H1 (cell line): ENCODE results near the gene CD300LG. TPM values are rescaled to one million over a fixed set of nuclear protein-coding genes. Genes with fewer than 3 reads are reported as not detected.

Experiments used
- CTCF ChIA-PET: fragments of 300-600 bp; sonication (Branson Sonifier 250); formaldehyde crosslinking; loops from one replicate; lab custom pipeline; 2021; ENCODE audit not compliant: partially characterized antibody; lab: Charles Lee
- POLR2A ChIA-PET: fragments of 300-600 bp; sonication (Branson Sonifier 250); formaldehyde crosslinking; loops from one replicate; lab custom pipeline; 2021; ENCODE audit warnings: inconsistent platforms; ENCODE audit not compliant: partially characterized antibody; lab: Charles Lee
- DNase-seq, 2 experiments: peaks; one replicate each; pipeline versions ENCODE4 v3.0.0 to v3.0.0-alpha.2; 2010 to 2022; ENCODE audit warnings: low spot score in 2 of 2, low read depth in 1 of 2, mixed read lengths in 1 of 2
- FAIRE-seq: peaks from 2 replicates; lab custom pipeline; 2011; peaks lifted over from hg19 to GRCh38; lab: Jason Lieb, UNC
- H2AFZ ChIP-seq: 2 replicates; pipeline ENCODE4 v1.8.1; 2012; ENCODE audit warnings: low read length, inconsistent platforms
- H2AK5ac ChIP-seq: 2 replicates; pipeline ENCODE4 v1.6.1; 2013; ENCODE audit warnings: low read depth, low read length
- H2BK120ac ChIP-seq: replicated peaks from 2 replicates; pipeline ENCODE3; 2013; ENCODE audit warnings: low read depth, low read length, inconsistent platforms
- H2BK12ac ChIP-seq: 2 replicates; pipeline ENCODE4 v1.6.1; 2013; ENCODE audit warnings: low read depth, low read length
- H2BK15ac ChIP-seq: 2 replicates; pipeline ENCODE4 v1.6.1; 2013; ENCODE audit warnings: low read length
- H2BK20ac ChIP-seq: 2 replicates; pipeline ENCODE4 v1.6.1; 2013; ENCODE audit warnings: low read length
- H2BK5ac ChIP-seq: 2 replicates; pipeline ENCODE4 v1.6.1; 2013; ENCODE audit warnings: low read depth, low read length
- H3K14ac ChIP-seq: 2 replicates; pipeline ENCODE4 v1.6.1; 2013; ENCODE audit warnings: inconsistent platforms; ENCODE audit not compliant: insufficient read length
- H3K18ac ChIP-seq: 2 replicates; pipeline ENCODE4 v1.6.1; 2013; ENCODE audit warnings: low read length; ENCODE audit errors: extremely low read depth
- H3K23ac ChIP-seq: 2 replicates; pipeline ENCODE4 v1.6.1; 2013; ENCODE audit warnings: inconsistent platforms; ENCODE audit not compliant: insufficient read length
- H3K23me2 ChIP-seq: 2 replicates; pipeline ENCODE4 v1.6.1; 2013; ENCODE audit warnings: low read depth, low read length
- H3K27ac ChIP-seq: 2 replicates; pipeline ENCODE4 v1.6.1; 2011; ENCODE audit warnings: low read depth, low read length, inconsistent platforms
- H3K27me3 ChIP-seq, 4 experiments: replicated peaks in 1 of 4; 1 replicate in 1 of 4; 2 replicates in 3 of 4; pipeline versions ENCODE4 v1.6.1 to v1.8.1; 2011 to 2013; ENCODE audit warnings: low read length in 3 of 4, mild to moderate bottlenecking in 3 of 4, inconsistent platforms in 2 of 4, mixed read lengths in 2 of 4, moderate library complexity in 1 of 4; ENCODE audit not compliant: control insufficient read depth in 3 of 4, insufficient read depth in 3 of 4; ENCODE audit errors: extremely low read depth in 1 of 4
- H3K36me3 ChIP-seq, 4 experiments: 2 replicates each; pipeline versions ENCODE4 v1.6.1 to v1.8.1; 2011 to 2013; ENCODE audit warnings: mild to moderate bottlenecking in 4 of 4, low read length in 3 of 4, moderate library complexity in 2 of 4, control low read depth in 1 of 4, inconsistent platforms in 1 of 4; ENCODE audit not compliant: insufficient read depth in 4 of 4, control insufficient read depth in 2 of 4
- H3K4ac ChIP-seq: replicated peaks from 2 replicates; pipeline ENCODE3; 2013; ENCODE audit warnings: low read length, low read depth, mixed read lengths, inconsistent platforms; ENCODE audit not compliant: insufficient read length
- H3K4me1 ChIP-seq, 4 experiments: replicated peaks in 1 of 4; 1 replicate in 1 of 4; 2 replicates in 3 of 4; pipeline versions ENCODE4 v1.6.1 to v1.8.1; 2011 to 2013; ENCODE audit warnings: low read length in 3 of 4, inconsistent platforms in 2 of 4, mixed read lengths in 1 of 4; ENCODE audit not compliant: insufficient read depth in 4 of 4, control insufficient read depth in 3 of 4
- H3K4me2 ChIP-seq, 2 experiments: 2 replicates each; pipeline versions ENCODE4 v1.6.1 to v1.8.1; 2011 to 2013; ENCODE audit warnings: low read depth in 2 of 2, low read length in 2 of 2, control low read depth in 1 of 2, inconsistent platforms in 1 of 2, mild to moderate bottlenecking in 1 of 2; ENCODE audit not compliant: insufficient read depth in 1 of 2
- H3K4me3 ChIP-seq, 4 experiments: fragments of 200-600, 300-600 bp in 1 of 4; sonication (generic), shearing (Covaris generic), sonication (Bioruptor Twin) in 1 of 4; 2 replicates each; pipeline versions ENCODE4 v1.5.1 to v1.8.1; 2011 to 2016; ENCODE audit warnings: low read length in 4 of 4, low read depth in 3 of 4, control low read depth in 2 of 4, inconsistent platforms in 2 of 4, mild to moderate bottlenecking in 2 of 4, mixed read lengths in 1 of 4, moderate library complexity in 1 of 4; ENCODE audit not compliant: insufficient read depth in 2 of 4; ENCODE audit errors: extremely low read depth in 1 of 4
- H3K56ac ChIP-seq: replicated peaks from 2 replicates; pipeline ENCODE3; 2013; ENCODE audit warnings: low read depth, mild to moderate bottlenecking, mixed read lengths, low read length, inconsistent platforms; ENCODE audit not compliant: insufficient read length
- H3K79me1 ChIP-seq: 2 replicates; pipeline ENCODE4 v1.6.1; 2013; ENCODE audit warnings: low read depth, low read length, control low read depth
- H3K79me2 ChIP-seq, 2 experiments: 2 replicates each; pipeline versions ENCODE4 v1.6.1 to v1.8.1; 2012 to 2013; ENCODE audit warnings: low read length in 2 of 2, mild to moderate bottlenecking in 2 of 2, inconsistent platforms in 1 of 2; ENCODE audit not compliant: insufficient read depth in 2 of 2, control insufficient read depth in 1 of 2
- H3K9ac ChIP-seq, 4 experiments: replicated peaks in 1 of 4; 1 replicate in 1 of 4; 2 replicates in 3 of 4; pipeline versions ENCODE4 v1.6.1 to v1.8.1; 2011 to 2013; ENCODE audit warnings: low read depth in 3 of 4, low read length in 3 of 4, control low read depth in 2 of 4, mild to moderate bottlenecking in 2 of 4, moderate library complexity in 2 of 4, inconsistent platforms in 1 of 4; ENCODE audit errors: extremely low read depth in 1 of 4
- H3K9me3 ChIP-seq, 2 experiments: 2 replicates each; pipeline versions ENCODE4 v1.6.1 to v1.8.1; 2012 to 2013; ENCODE audit warnings: mild to moderate bottlenecking in 2 of 2, moderate library complexity in 2 of 2, control low read depth in 1 of 2, inconsistent platforms in 1 of 2, low read depth in 1 of 2, low read length in 1 of 2, mixed read lengths in 1 of 2; ENCODE audit not compliant: insufficient read depth in 2 of 2
- H4K20me1 ChIP-seq, 2 experiments: replicated peaks in 1 of 2; 2 replicates each; pipeline versions ENCODE3 to v1.8.1; 2011 to 2013; ENCODE audit warnings: inconsistent platforms in 2 of 2, low read length in 2 of 2, mild to moderate bottlenecking in 1 of 2; ENCODE audit not compliant: insufficient read depth in 2 of 2, control insufficient read depth in 1 of 2
- H4K5ac ChIP-seq: 2 replicates; pipeline ENCODE4 v1.6.1; 2013; ENCODE audit warnings: low read length, low read depth, mixed read lengths, inconsistent platforms; ENCODE audit not compliant: insufficient read length
- H4K8ac ChIP-seq: 2 replicates; pipeline ENCODE4 v1.8.0; 2013; ENCODE audit warnings: mild to moderate bottlenecking, moderate library complexity, low read length, inconsistent platforms; ENCODE audit not compliant: insufficient read depth; ENCODE audit errors: extremely low read depth
- H4K91ac ChIP-seq: replicated peaks from 2 replicates; pipeline ENCODE3; 2013; ENCODE audit warnings: low read length, mixed read lengths, inconsistent platforms; ENCODE audit not compliant: insufficient read length
- WGBS, 2 experiments: shearing (Covaris generic) in 1 of 2; methylation state at CpG; one replicate each; pipeline versions ENCODE4 v1.1.6 to v1.1.7; 2013 to 2015; ENCODE audit warnings: low lambda C conversion rate in 2 of 2, mixed read lengths in 2 of 2, inconsistent platforms in 1 of 2, low coverage in 1 of 2, missing lambda C conversion rate in 1 of 2; ENCODE audit not compliant: insufficient replicate concordance in 2 of 2, insufficient coverage in 1 of 2, insufficient read length in 1 of 2; ENCODE audit errors: extremely low coverage in 1 of 2, missing lambda C conversion rate in 1 of 2; 5-methylcytosine and 5-hydroxymethylcytosine counted together
- polyA plus RNA-seq, 7 experiments: library from polyadenylated mRNA; depleted of rRNA in 3 of 7; stranded (reverse) in 5 of 7; unstranded in 2 of 7; fragments of >200 nt in 5 of 7; fragments of 200-250 nt in 2 of 7; gene quantifications; 1 replicate in 5 of 7; 2 replicates in 1 of 7; 4 replicates in 1 of 7; pipeline versions ENCODE4 v1.2.1 to v1.2.3, GENCODE V29; 2011 to 2013; ENCODE audit warnings: missing spikeins in 2 of 7, mixed read lengths in 2 of 7
- total RNA-seq: library from RNA; stranded (reverse); fragmentation: NEBNext Ultra II Directional; extraction: Animal tissue kit (Norgen Biotek cat#: 25700); gene quantifications from 2 replicates; pipeline ENCODE4 v1.2.1, GENCODE V29; 2021

The CD300LG gene
- total and polyA plus RNA-seq, 2 of the 8 experiments (the other 6 are each of a cell fraction or from before 2014, with no cell fraction given), result 0.06 TPM; not detected in 1

DNA sequence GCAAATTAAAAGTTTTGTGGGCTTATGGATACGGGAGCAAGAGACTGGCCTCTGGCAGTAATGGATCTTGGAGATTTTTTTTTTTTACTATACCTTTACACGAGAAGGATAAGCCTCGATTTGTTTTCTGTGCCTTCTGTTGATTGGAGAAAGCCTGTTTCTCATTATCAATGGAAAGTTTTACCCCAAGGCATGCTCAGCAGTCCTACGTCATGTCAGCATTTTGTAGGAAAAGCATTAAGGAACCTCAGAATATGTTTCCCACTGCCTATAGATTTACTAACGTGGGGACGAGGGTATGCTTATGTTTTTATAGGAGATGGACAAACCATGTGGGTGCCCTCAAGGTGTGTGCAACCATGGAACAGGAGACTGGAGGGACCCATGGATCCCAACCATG is 26.8 kb downstream of the CD300LG start:
- no peaks in the 10 kb centered on the region for H3K79me1 ChIP-seq

More for the DNA sequence above, 26.8 kb downstream of the CD300LG start:
- no peak overlapping the region; the same call in 1 of the 2 replicates for H2BK15ac ChIP-seq
- no peak for DNase-seq
- H2BK5ac ChIP-seq, result no peak overlapping the region
- no peak overlapping the region for H3K4me2 ChIP-seq
- H4K8ac ChIP-seq, result no peak overlapping the region
- no peak overlapping the region for H2AFZ ChIP-seq
- no peaks in the 10 kb centered on the region for H3K23me2 ChIP-seq
- no peak overlapping the region for H4K91ac ChIP-seq
- H4K5ac ChIP-seq, result no peak overlapping the region
- no peak overlapping the region for H3K14ac ChIP-seq
- no peak overlapping the region for H2BK20ac ChIP-seq
- H3K56ac ChIP-seq, result no peak overlapping the region
- H3K27me3 ChIP-seq, result peaks cover 0 to 3% (median 0%) of the 10 kb centered on the region in 4 experiments; a peak in 1 of 7 replicates
- H4K20me1 ChIP-seq, result peaks cover 0 to 2% of the 10 kb centered on the region in 2 experiments
- peaks cover 0 to 2% (median 2%) of the 10 kb centered on the region in 4 experiments; a peak in 5 of 7 replicates for H3K4me1 ChIP-seq
- no peak overlapping the region for H3K18ac ChIP-seq
- H3K9me3 ChIP-seq, result no peaks in the 10 kb centered on the region
- no peak overlapping the region for H2BK12ac ChIP-seq
- POLR2A ChIA-PET, result no interaction called here
- H3K4me3 ChIP-seq, result no peak overlapping the region
- H3K4ac ChIP-seq, result no peak overlapping the region
- H3K27ac ChIP-seq, result no peak overlapping the region
- no peak overlapping the region for H2BK120ac ChIP-seq
- no peak overlapping the region for H2AK5ac ChIP-seq
- no peaks in the 10 kb centered on the region for H3K36me3 ChIP-seq
- no peak overlapping the region for H3K23ac ChIP-seq
- FAIRE-seq, result no peak
- CTCF ChIA-PET, result interaction anchor here (0.8 to 10.0 kb wide), 3 partner anchors 26 to 84 kb away, joined by 3 to 403 read pairs (median 4); partner anchors contain the start of genes CD300LG and MPP2
- H3K79me2 ChIP-seq, result no peaks in the 10 kb centered on the region
- H3K9ac ChIP-seq, result no peak overlapping the region
- 78% methylated on average over 6 of the region's 6 CpGs; no CpG with 5 or more reads in 1 of the 2 experiments for WGBS, 2 experiments
